OCI-LY1 (cell line): ENCODE measurements around the gene C17orf50.

Source experiments
- H2AFZ ChIP-seq: fragments of 200-600 bp; sonication (generic), shearing (Covaris generic); 2 replicates; pipeline ENCODE4 v1.6.0; 2014; ENCODE audit warnings: antibody characterized with exemption, mild to moderate bottlenecking, low read length
- H3F3A ChIP-seq: fragments of 200-600 bp; sonication (generic), shearing (Covaris generic); 2 replicates; pipeline ENCODE4 v1.6.0; 2014; ENCODE audit warnings: mild to moderate bottlenecking, antibody characterized with exemption, low read length, moderate library complexity; ENCODE audit not compliant: insufficient read depth
- H3K27ac ChIP-seq: fragments of 200-600 bp; sonication (generic); 2 replicates; pipeline ENCODE4 v1.5.1; 2014; ENCODE audit warnings: low read length, mixed run types, mild to moderate bottlenecking, low read depth; ENCODE audit not compliant: poor library complexity, severe bottlenecking
- H3K27me3 ChIP-seq: fragments of 200-600 bp; sonication (generic); 2 replicates; pipeline ENCODE4 v1.6.0; 2014; ENCODE audit warnings: antibody characterized with exemption, mild to moderate bottlenecking, low read length, moderate library complexity; ENCODE audit not compliant: insufficient read depth
- H3K36me3 ChIP-seq: fragments of 200-600 bp; sonication (generic); 2 replicates; pipeline ENCODE4 v1.6.1; 2014; ENCODE audit warnings: mild to moderate bottlenecking, antibody characterized with exemption, low read length, moderate library complexity, mixed read lengths; ENCODE audit not compliant: insufficient read depth
- H3K4me1 ChIP-seq: fragments of 200-600 bp; sonication (generic); 2 replicates; pipeline ENCODE4 v1.5.1; 2014; ENCODE audit warnings: mild to moderate bottlenecking, low read length, moderate library complexity; ENCODE audit not compliant: insufficient read depth, severe bottlenecking
- H3K4me2 ChIP-seq: fragments of 200-600 bp; sonication (generic), shearing (Covaris generic); 2 replicates; pipeline ENCODE4 v1.6.1; 2014; ENCODE audit warnings: low read length
- H3K4me3 ChIP-seq: fragments of 200-600 bp; sonication (generic); 2 replicates; pipeline ENCODE4 v1.5.1; 2014; ENCODE audit warnings: low read length, low read depth, mild to moderate bottlenecking, mixed read lengths; ENCODE audit not compliant: poor library complexity, severe bottlenecking
- H3K79me2 ChIP-seq: fragments of 200-600 bp; shearing (Covaris generic); 2 replicates; pipeline ENCODE4 v1.6.1; 2016; ENCODE audit warnings: mixed run types, low read length, mixed read lengths; ENCODE audit not compliant: insufficient read depth
- H3K9ac ChIP-seq: fragments of 200-600 bp; sonication (generic), shearing (Covaris generic); 2 replicates; pipeline ENCODE4 v1.6.1; 2014; ENCODE audit warnings: mild to moderate bottlenecking, low read length, mixed read lengths
- H3K9me2 ChIP-seq: fragments of 200-600 bp; sonication (generic), shearing (Covaris generic); 2 replicates; pipeline ENCODE4 v1.6.1; 2014; ENCODE audit warnings: low read depth, mild to moderate bottlenecking, low read length, mixed read lengths
- H3K9me3 ChIP-seq: fragments of 200-600 bp; shearing (Covaris generic); 2 replicates; pipeline ENCODE4 v1.6.1; 2014; ENCODE audit warnings: low read length, mixed read lengths
- H4K20me1 ChIP-seq: fragments of 200-600 bp; sonication (generic), shearing (Covaris generic); 2 replicates; pipeline ENCODE4 v1.6.0; 2016; ENCODE audit warnings: mild to moderate bottlenecking, low read length; ENCODE audit not compliant: insufficient read depth
- CTCF ChIP-seq: fragments of 200-600 bp; sonication (generic), shearing (Covaris generic); IDR thresholded peaks from 2 replicates; pipeline ENCODE4 v1.5.1; 2017; ENCODE audit warnings: mild to moderate bottlenecking, antibody characterized with exemption, low read length, moderate library complexity, mixed read lengths
- EZH2 ChIP-seq: fragments of 200-600 bp; sonication (generic), shearing (Covaris generic); IDR thresholded peaks from 2 replicates; pipeline ENCODE4 v1.8.0; 2017; ENCODE audit warnings: borderline replicate concordance, mixed run types, mild to moderate bottlenecking, antibody characterized with exemption, low read length, moderate library complexity, mixed read lengths

Gene C17orf50

GRCh38 chr17:35725058-35725457 is 35.6 kb upstream of the C17orf50 start:
- H2AFZ ChIP-seq, result no peak overlapping the region
- H3K9me2 ChIP-seq, result no peaks in the 10 kb centered on the region
- peaks cover 19% of the 10 kb centered on the region for H3K4me1 ChIP-seq
- H3K79me2 ChIP-seq, result no peaks in the 10 kb centered on the region
- TF ChIP-seq EZH2, result no peak
- no peak for TF ChIP-seq CTCF
- H3K9me3 ChIP-seq, result no peaks in the 10 kb centered on the region
- no peaks in the 10 kb centered on the region for H3F3A ChIP-seq
- no peaks in the 10 kb centered on the region for H3K27me3 ChIP-seq
- H4K20me1 ChIP-seq, result no peaks in the 10 kb centered on the region
- H3K27ac ChIP-seq, result no peak overlapping the region
- no peak overlapping the region for H3K4me3 ChIP-seq
- no peak overlapping the region for H3K9ac ChIP-seq
- peaks cover 26% of the 10 kb centered on the region; the same call in 1 of the 2 replicates for H3K36me3 ChIP-seq
- no peak overlapping the region for H3K4me2 ChIP-seq

- no peaks in the 10 kb centered on the region for H3F3A ChIP-seq
- no peaks in the 10 kb centered on the region for H4K20me1 ChIP-seq
- H2AFZ ChIP-seq, result no peak overlapping the region
- H3K27me3 ChIP-seq, result no peaks in the 10 kb centered on the region
- peaks cover 24% of the 10 kb centered on the region; the same call in 1 of the 2 replicates for H3K36me3 ChIP-seq
- no peak overlapping the region for H3K4me3 ChIP-seq
- peaks cover 19% of the 10 kb centered on the region for H3K4me1 ChIP-seq
- H3K4me2 ChIP-seq, result no peak overlapping the region
- H3K9ac ChIP-seq, result no peak overlapping the region
- no peaks in the 10 kb centered on the region for H3K9me2 ChIP-seq
- no peak overlapping the region for H3K27ac ChIP-seq
- TF ChIP-seq EZH2 (no peak), CTCF (no peak)
- no peaks in the 10 kb centered on the region for H3K79me2 ChIP-seq
- no peaks in the 10 kb centered on the region for H3K9me3 ChIP-seq
These were observed 34.9 kb upstream of the C17orf50 start for GRCh38 chr17:35725802-35726126.

- Histone ChIP-seq H3F3A (no peaks in the 10 kb centered on the region), H4K20me1 (no peaks in the 10 kb centered on the region), H3K4me1 (peaks cover 19% of the 10 kb centered on the region), H3K9ac (no peak overlapping the region), H3K9me2 (no peaks in the 10 kb centered on the region), H3K36me3 (peaks cover 24% of the 10 kb centered on the region; the same call in 1 of the 2 replicates), H3K27me3 (no peaks in the 10 kb centered on the region), H3K79me2 (no peaks in the 10 kb centered on the region), H3K27ac (peak overlapping the region; percentile 16), H2AFZ (no peak overlapping the region), H3K4me2 (peak overlapping the region; percentile 29; the same call in 1 of the 2 replicates), H3K4me3 (no peak overlapping the region), H3K9me3 (no peaks in the 10 kb centered on the region)
- TF ChIP-seq CTCF (no peak), EZH2 (no peak)
These were observed 34.3 kb upstream of the C17orf50 start for GRCh38 chr17:35726127-35726952.
